Smooth muscle cell (in vitro differentiated cells): Measurements from ENCODE around the gene RANBP10. TPM values are rescaled to one million over a fixed set of nuclear protein-coding genes. Genes with fewer than 3 reads are reported as not detected.

ENCODE experiments used
- DNase-seq: peaks from one replicate; lab custom pipeline; 2025; ENCODE audit not compliant: unreplicated experiment; lab: John Stamatoyannopoulos, UW
- H2AFZ ChIP-seq: fragments of 200-600 bp; sonication (generic); 2 replicates; pipeline ENCODE4 v1.6.0; 2016; ENCODE audit warnings: antibody characterized with exemption, low read depth, mild to moderate bottlenecking
- H3F3A ChIP-seq: fragments of 200-600 bp; sonication (generic); 2 replicates; pipeline ENCODE4 v1.6.0; 2017; ENCODE audit warnings: antibody characterized with exemption, low read depth
- H3K27ac ChIP-seq: fragments of 200-600 bp; sonication (generic); 2 replicates; pipeline ENCODE4 v1.5.1; 2016; ENCODE audit warnings: low read depth, mild to moderate bottlenecking
- H3K27me3 ChIP-seq: fragments of 200-600 bp; sonication (generic); 2 replicates; pipeline ENCODE4 v1.6.1; 2016; ENCODE audit warnings: low read depth, mild to moderate bottlenecking
- H3K36me3 ChIP-seq: fragments of 200-600 bp; sonication (generic); 2 replicates; pipeline ENCODE4 v1.5.1; 2016; ENCODE audit warnings: low read depth
- H3K4me1 ChIP-seq: fragments of 200-600 bp; sonication (generic); 2 replicates; pipeline ENCODE4 v1.5.1; 2016; ENCODE audit warnings: low read depth
- H3K4me2 ChIP-seq: fragments of 200-600 bp; sonication (generic); 2 replicates; pipeline ENCODE4 v1.6.0; 2016; ENCODE audit warnings: mild to moderate bottlenecking
- H3K4me3 ChIP-seq: fragments of 200-600 bp; sonication (generic); 2 replicates; pipeline ENCODE4 v1.5.1; 2016; ENCODE audit warnings: mild to moderate bottlenecking
- H3K79me2 ChIP-seq: fragments of 200-600 bp; sonication (generic); 2 replicates; pipeline ENCODE4 v1.6.0; 2016; ENCODE audit warnings: low read depth, mild to moderate bottlenecking
- H3K9ac ChIP-seq: fragments of 200-600 bp; sonication (generic); 2 replicates; pipeline ENCODE4 v1.6.0; 2016; ENCODE audit warnings: low read depth
- H3K9me3 ChIP-seq: fragments of 200-600 bp; sonication (generic); replicated peaks from 2 replicates; pipeline ENCODE4 v1.5.1; 2016; ENCODE audit warnings: low read depth
- H4K20me1 ChIP-seq: fragments of 200-600 bp; sonication (generic); 2 replicates; pipeline ENCODE4 v1.6.0; 2016; ENCODE audit warnings: low read depth
- WGBS: methylation state at CpG from one replicate; pipeline ENCODE4 v1.1.7; 2016; ENCODE audit warnings: low lambda C conversion rate; 5-methylcytosine and 5-hydroxymethylcytosine counted together
- polyA plus RNA-seq: library from polyadenylated mRNA; unstranded; fragments of >200 nt; fragmentation: Nextera tagmentation; extraction: Ambion mirVana; gene quantifications from 2 replicates; pipeline ENCODE4 v1.2.1, GENCODE V29; 2016
- total RNA-seq: library from RNA; depleted of rRNA; stranded (reverse); fragments of >200 nt; gene quantifications from 2 replicates; pipeline ENCODE4 v1.2.3, GENCODE V29; 2014
- TF ChIP-seq, protein P1 (sequence below): fragments of 200-600 bp; sonication (generic); IDR thresholded peaks from 2 replicates; pipeline ENCODE4 v1.5.1; 2017; ENCODE audit warnings: borderline replicate concordance, mild to moderate bottlenecking, antibody characterized with exemption; ENCODE audit not compliant: insufficient read depth, poor library complexity, severe bottlenecking

The RANBP10 gene
- total and polyA plus RNA-seq, 2 experiments from 2014 or later: 4.6 to 5.9 TPM

DNA sequence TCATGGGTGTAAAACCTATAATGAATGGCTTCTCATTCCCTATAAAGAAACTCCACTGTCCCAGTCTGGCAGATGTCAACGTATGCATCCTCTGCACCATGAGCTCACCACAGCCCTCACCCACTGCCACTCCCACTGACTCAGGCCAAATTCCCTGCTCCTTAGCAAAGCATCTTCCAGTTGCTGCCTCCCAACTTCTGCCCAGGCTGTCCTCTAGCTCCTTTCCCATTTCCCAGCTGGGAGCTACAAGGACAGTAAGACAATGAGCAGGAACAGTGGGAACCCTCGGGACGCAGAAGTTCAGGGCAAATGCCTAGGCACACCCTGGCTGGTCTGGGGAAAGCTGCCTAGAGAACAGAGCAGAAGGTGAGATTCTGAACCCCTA, 26.7 kb upstream of the RANBP10 start:
- Histone ChIP-seq H3K27ac (peak overlapping the region; percentile 91), H3K79me2 (peaks cover 5% of the 10 kb centered on the region), H4K20me1 (no peaks in the 10 kb centered on the region), H3K27me3 (no peaks in the 10 kb centered on the region), H3K9me3 (no peaks in the 10 kb centered on the region), H3F3A (no peaks in the 10 kb centered on the region), H2AFZ (peak overlapping the region; percentile 90), H3K4me2 (peak overlapping the region; percentile 96), H3K4me3 (peak overlapping the region; percentile 80), H3K9ac (peak overlapping the region; percentile 96), H3K36me3 (no peaks in the 10 kb centered on the region), H3K4me1 (no peaks in the 10 kb centered on the region)
- TF ChIP-seq, protein P1, sequence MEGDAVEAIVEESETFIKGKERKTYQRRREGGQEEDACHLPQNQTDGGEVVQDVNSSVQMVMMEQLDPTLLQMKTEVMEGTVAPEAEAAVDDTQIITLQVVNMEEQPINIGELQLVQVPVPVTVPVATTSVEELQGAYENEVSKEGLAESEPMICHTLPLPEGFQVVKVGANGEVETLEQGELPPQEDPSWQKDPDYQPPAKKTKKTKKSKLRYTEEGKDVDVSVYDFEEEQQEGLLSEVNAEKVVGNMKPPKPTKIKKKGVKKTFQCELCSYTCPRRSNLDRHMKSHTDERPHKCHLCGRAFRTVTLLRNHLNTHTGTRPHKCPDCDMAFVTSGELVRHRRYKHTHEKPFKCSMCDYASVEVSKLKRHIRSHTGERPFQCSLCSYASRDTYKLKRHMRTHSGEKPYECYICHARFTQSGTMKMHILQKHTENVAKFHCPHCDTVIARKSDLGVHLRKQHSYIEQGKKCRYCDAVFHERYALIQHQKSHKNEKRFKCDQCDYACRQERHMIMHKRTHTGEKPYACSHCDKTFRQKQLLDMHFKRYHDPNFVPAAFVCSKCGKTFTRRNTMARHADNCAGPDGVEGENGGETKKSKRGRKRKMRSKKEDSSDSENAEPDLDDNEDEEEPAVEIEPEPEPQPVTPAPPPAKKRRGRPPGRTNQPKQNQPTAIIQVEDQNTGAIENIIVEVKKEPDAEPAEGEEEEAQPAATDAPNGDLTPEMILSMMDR: no peak
- 12% methylated on average over 3 of the region's 3 CpGs for WGBS
- DNase-seq: no peak

DNA sequence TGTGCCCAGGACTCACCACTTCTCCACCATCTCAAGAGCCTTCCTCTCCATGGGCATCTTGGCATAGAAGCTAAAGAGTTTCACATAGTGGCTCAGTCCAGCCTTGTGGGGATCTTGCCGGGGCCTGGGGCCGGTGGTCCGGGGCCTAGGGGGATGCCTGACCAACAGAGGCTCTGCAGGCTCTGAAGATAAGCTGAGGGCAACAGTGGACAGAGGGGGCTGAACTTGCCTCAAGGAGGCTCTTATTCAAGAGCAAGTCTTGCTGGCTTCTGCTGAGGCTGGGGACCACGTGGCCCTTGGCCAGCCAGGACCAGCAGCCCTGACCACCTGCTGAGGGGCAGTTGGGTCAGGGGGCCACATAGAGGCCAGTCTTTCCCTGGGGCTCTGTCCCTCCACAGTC, 22.3 kb upstream of the RANBP10 start:
- TF ChIP-seq, protein P1: no peak
- H3F3A ChIP-seq: no peaks in the 10 kb centered on the region
- H3K4me1 ChIP-seq: no peaks in the 10 kb centered on the region
- H2AFZ ChIP-seq: no peak overlapping the region
- H3K4me3 ChIP-seq: no peak overlapping the region
- H3K4me2 ChIP-seq: no peak overlapping the region
- H4K20me1 ChIP-seq: no peaks in the 10 kb centered on the region
- H3K27me3 ChIP-seq: no peaks in the 10 kb centered on the region
- no peaks in the 10 kb centered on the region for H3K36me3 ChIP-seq
- 98% methylated on average over 4 of the region's 4 CpGs for WGBS
- no peaks in the 10 kb centered on the region for H3K9me3 ChIP-seq
- no peak overlapping the region for H3K9ac ChIP-seq
- peaks cover 5% of the 10 kb centered on the region for H3K79me2 ChIP-seq
- DNase-seq: no peak
- no peak overlapping the region for H3K27ac ChIP-seq

DNA sequence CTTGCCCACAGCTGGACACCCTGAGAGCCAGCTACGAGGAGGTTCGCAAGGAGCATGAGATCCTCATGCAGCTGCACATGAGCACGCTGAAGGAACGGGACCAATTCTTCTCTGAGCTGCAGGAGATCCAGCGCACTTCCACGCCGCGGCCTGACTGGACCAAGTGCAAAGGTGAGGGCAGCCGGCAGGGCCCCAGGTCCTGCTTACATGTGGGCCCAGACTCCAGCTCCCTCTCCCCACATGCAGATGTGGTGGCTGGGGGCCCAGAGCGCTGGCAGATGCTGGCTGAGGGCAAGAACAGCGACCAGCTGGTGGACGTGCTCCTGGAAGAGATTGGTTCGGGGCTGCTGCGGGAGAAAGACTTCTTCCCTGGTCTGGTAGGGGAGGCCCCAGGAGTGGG, 19.5 kb upstream of the RANBP10 start:
- H3K9me3 ChIP-seq: no peaks in the 10 kb centered on the region
- H2AFZ ChIP-seq: no peak overlapping the region
- H3K4me2 ChIP-seq: no peak overlapping the region
- no peak overlapping the region for H3K9ac ChIP-seq
- no peak overlapping the region for H3K27ac ChIP-seq
- H3F3A ChIP-seq: no peaks in the 10 kb centered on the region
- H3K4me1 ChIP-seq: no peaks in the 10 kb centered on the region
- H3K27me3 ChIP-seq: no peaks in the 10 kb centered on the region
- no peaks in the 10 kb centered on the region for H4K20me1 ChIP-seq
- TF ChIP-seq, protein P1: no peak
- no peak for DNase-seq
- no peaks in the 10 kb centered on the region for H3K36me3 ChIP-seq
- no peak overlapping the region for H3K4me3 ChIP-seq
- no peaks in the 10 kb centered on the region for H3K79me2 ChIP-seq
- WGBS: 97% methylated on average over 14 of the region's 14 CpGs

DNA sequence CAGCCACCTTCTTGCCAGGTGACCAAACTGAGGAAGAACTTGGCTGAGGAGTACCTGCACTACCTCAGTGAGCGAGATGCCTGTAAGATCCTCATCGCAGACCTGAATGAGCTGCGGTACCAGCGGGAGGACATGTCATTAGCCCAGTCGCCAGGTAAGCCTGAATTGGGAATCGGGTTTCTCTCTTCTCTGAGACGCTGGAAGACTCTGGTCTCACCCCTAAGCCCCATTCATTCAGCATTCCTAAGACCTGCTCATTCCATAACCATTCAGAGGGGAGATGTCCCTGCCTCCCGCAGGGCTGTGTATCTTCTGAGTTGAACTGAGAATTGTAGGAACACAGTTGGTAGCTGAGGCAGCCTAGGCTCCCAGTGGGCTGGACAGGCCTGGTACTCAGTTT, 18.8 kb upstream of the RANBP10 start:
- no peaks in the 10 kb centered on the region for H4K20me1 ChIP-seq
- no peak overlapping the region for H2AFZ ChIP-seq
- no peaks in the 10 kb centered on the region for H3K27me3 ChIP-seq
- H3K27ac ChIP-seq: no peak overlapping the region
- H3K4me3 ChIP-seq: no peak overlapping the region
- no peaks in the 10 kb centered on the region for H3K9me3 ChIP-seq
- no peaks in the 10 kb centered on the region for H3F3A ChIP-seq
- no peaks in the 10 kb centered on the region for H3K79me2 ChIP-seq
- DNase-seq: no peak
- TF ChIP-seq, protein P1: no peak
- H3K4me1 ChIP-seq: no peaks in the 10 kb centered on the region
- H3K36me3 ChIP-seq: no peaks in the 10 kb centered on the region
- no peak overlapping the region for H3K4me2 ChIP-seq
- WGBS: 90% methylated on average over 8 of the region's 8 CpGs
- no peak overlapping the region for H3K9ac ChIP-seq
